Skin of body (tissue), 2 donors: ENCODE measurements around the gene ATP8B4. TPM values are rescaled to one million over a fixed set of nuclear protein-coding genes. Genes with fewer than 3 reads are reported as not detected.

Source experiments
- DNase-seq: peaks from one replicate; lab custom pipeline; 2025; lab: John Stamatoyannopoulos, UW
- total RNA-seq: library from RNA; depleted of rRNA; stranded (reverse); fragments of >200 nt; gene quantifications from one replicate; pipeline ENCODE4 v1.2.3, GENCODE V29; 2014

ATP8B4 gene
- total RNA-seq, 1 donor from 2014 or later, result 19.5 TPM

- no peak for DNase-seq
Measured at GRCh38 chr15:50061503-50061902, 57.5 kb downstream of the ATP8B4 start.

GRCh38 chr15:50059883-50060282 lies 59.1 kb downstream of the ATP8B4 start:
- no peak for DNase-seq

- no peak for DNase-seq
Measured at GRCh38 chr15:50059203-50059772, 59.7 kb downstream of the ATP8B4 start.

- DNase-seq, result peak; percentile 18
Measured at GRCh38 chr15:50057905-50058639, 61.0 kb downstream of the ATP8B4 start.

GRCh38 chr15:50057196-50057595 lies 61.8 kb downstream of the ATP8B4 start:
- DNase-seq, result no peak

- DNase-seq, result no peak
Measured at GRCh38 chr15:50055750-50056157, 63.3 kb downstream of the ATP8B4 start.

GRCh38 chr15:50055332-50055731 lies 63.7 kb downstream of the ATP8B4 start:
- no peak for DNase-seq

- DNase-seq, result no peak
Measured at GRCh38 chr15:50053055-50053856, 65.8 kb downstream of the ATP8B4 start.

- DNase-seq, result peak; percentile 92
Measured at GRCh38 chr15:50051811-50052419, 67.1 kb downstream of the ATP8B4 start.

GRCh38 chr15:50050986-50051743 lies 67.9 kb downstream of the ATP8B4 start:
- DNase-seq, result no peak

GRCh38 chr15:50049871-50050270 lies 69.2 kb downstream of the ATP8B4 start:
- no peak for DNase-seq

- no peak for DNase-seq
Measured at GRCh38 chr15:50046867-50047266, 72.2 kb downstream of the ATP8B4 start.

- DNase-seq, result no peak
Measured at GRCh38 chr15:50046159-50046558, 72.9 kb downstream of the ATP8B4 start.

GRCh38 chr15:50044904-50045303 lies 74.1 kb downstream of the ATP8B4 start:
- DNase-seq, result no peak

GRCh38 chr15:50044406-50044805 lies 74.6 kb downstream of the ATP8B4 start:
- no peak for DNase-seq

GRCh38 chr15:50042775-50043174 lies 76.3 kb downstream of the ATP8B4 start:
- no peak for DNase-seq

GRCh38 chr15:50030456-50030855 lies 88.6 kb downstream of the ATP8B4 start:
- no peak for DNase-seq

GRCh38 chr15:50028326-50028725 lies 90.7 kb downstream of the ATP8B4 start:
- DNase-seq, result no peak

GRCh38 chr15:50024281-50024680 lies 94.8 kb downstream of the ATP8B4 start:
- DNase-seq, result peak; percentile 93

- DNase-seq, result peak; percentile 88
Measured at GRCh38 chr15:50018491-50018890, 100.5 kb downstream of the ATP8B4 start.

- peak; percentile 39 for DNase-seq
Measured at GRCh38 chr15:50017522-50017921, 101.5 kb downstream of the ATP8B4 start.
